ENCODE measurements around the gene GARNL3.

DNA sequence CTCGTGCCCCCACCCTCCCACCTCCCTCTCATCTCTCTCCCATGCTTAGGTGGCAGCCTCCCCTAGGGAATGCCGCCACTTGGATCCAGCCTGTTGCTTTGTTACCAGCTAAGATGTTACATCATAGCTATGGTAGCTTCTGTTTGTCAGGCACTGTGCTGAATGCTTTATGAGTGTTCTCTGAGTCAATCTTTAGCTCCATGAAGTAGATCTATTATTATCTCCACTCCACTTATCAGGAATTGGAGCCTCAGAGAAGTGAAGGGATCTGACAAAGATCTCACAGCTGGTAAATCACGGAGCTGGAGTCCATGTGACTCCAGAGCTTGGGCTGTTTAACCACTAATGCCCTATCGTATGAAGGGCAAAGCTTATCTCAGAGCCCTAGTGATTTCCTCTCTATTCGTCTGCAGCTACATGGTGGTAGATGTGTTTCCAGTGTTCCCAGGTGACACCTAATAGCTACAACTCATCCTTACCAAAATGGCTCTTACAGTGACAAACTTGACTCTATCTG lies 54.1 kb downstream of the GARNL3 start:
- TF ChIP-seq, protein P1, sequence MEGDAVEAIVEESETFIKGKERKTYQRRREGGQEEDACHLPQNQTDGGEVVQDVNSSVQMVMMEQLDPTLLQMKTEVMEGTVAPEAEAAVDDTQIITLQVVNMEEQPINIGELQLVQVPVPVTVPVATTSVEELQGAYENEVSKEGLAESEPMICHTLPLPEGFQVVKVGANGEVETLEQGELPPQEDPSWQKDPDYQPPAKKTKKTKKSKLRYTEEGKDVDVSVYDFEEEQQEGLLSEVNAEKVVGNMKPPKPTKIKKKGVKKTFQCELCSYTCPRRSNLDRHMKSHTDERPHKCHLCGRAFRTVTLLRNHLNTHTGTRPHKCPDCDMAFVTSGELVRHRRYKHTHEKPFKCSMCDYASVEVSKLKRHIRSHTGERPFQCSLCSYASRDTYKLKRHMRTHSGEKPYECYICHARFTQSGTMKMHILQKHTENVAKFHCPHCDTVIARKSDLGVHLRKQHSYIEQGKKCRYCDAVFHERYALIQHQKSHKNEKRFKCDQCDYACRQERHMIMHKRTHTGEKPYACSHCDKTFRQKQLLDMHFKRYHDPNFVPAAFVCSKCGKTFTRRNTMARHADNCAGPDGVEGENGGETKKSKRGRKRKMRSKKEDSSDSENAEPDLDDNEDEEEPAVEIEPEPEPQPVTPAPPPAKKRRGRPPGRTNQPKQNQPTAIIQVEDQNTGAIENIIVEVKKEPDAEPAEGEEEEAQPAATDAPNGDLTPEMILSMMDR (IDR thresholded peaks at IDR 0.05) = no peak
- TF ChIP-seq EZH2 (IDR thresholded peaks at IDR 0.05) = no peak
- TF ChIP-seq EZH2phosphoT487 (IDR thresholded peaks at IDR 0.05) = no peak
